Prostate gland (tissue), 2 donors: Measurements from ENCODE around the gene GREB1. TPM values are rescaled to one million over a fixed set of nuclear protein-coding genes. Genes with fewer than 3 reads are reported as not detected.

Experiments
- DNase-seq: peaks from one replicate; pipeline ENCODE4 v3.0.0-alpha.2; 2019; ENCODE audit warnings: low spot score
- H3K27ac ChIP-seq, 2 donors: fragments of 200-600 bp; sonication (generic); 2 replicates each; pipeline ENCODE4 v1.5.1; 2017 to 2019
- H3K27me3 ChIP-seq: fragments of 200-600 bp; sonication (generic); replicated peaks from 2 replicates; pipeline ENCODE4 v1.5.1; 2019; ENCODE audit not compliant: insufficient read depth
- H3K36me3 ChIP-seq, 2 donors: fragments of 200-600 bp; sonication (generic); 1 replicate in 1 of 2; 2 replicates in 1 of 2; pipeline versions ENCODE4 v1.5.1 to v1.8.1; 2017 to 2019
- H3K4me1 ChIP-seq: fragments of 200-600 bp; sonication (generic); replicated peaks from 2 replicates; pipeline ENCODE4 v1.5.1; 2019
- H3K4me3 ChIP-seq, 2 donors: fragments of 200-600 bp; sonication (generic); 2 replicates each; pipeline ENCODE4 v1.5.1; 2017 to 2019
- H3K9me3 ChIP-seq: fragments of 200-600 bp; sonication (generic); 2 replicates; pipeline ENCODE4 v1.5.1; 2017
- POLR2A ChIP-seq: fragments of 450-650 bp; IDR thresholded peaks from one replicate; pipeline ENCODE4 v1.6.1; 2016; ENCODE audit warnings: antibody characterized with exemption, mild to moderate bottlenecking
- POLR2AphosphoS5 ChIP-seq: sonication (generic); formaldehyde crosslinking; IDR thresholded peaks from one replicate; pipeline ENCODE4 v1.6.1; 2017; ENCODE audit warnings: antibody characterized with exemption
- WGBS: methylation state at CpG from one replicate; pipeline ENCODE4 v1.1.5; 2018; 5-methylcytosine and 5-hydroxymethylcytosine counted together
- intact Hi-C: fragments of 100-400 bp; cut with DNase I; formaldehyde crosslinking; loops from one replicate; pipeline ENCODE4 v1.14.2; 2022
- total RNA-seq, 2 donors: library from RNA; depleted of rRNA; stranded (reverse); fragments of >200 nt; gene quantifications; one replicate each; pipeline ENCODE4 v1.1.0, GENCODE V29; 2016
- TF ChIP-seq, protein P1 (sequence below), 4 experiments: fragments of 200-600 bp in 2 of 4; fragments of 450-650 bp in 2 of 4; sonication (generic) in 2 of 4; IDR thresholded peaks; 1 replicate in 3 of 4; 2 replicates in 1 of 4; pipeline ENCODE4 v1.5.1; 2016 to 2019; ENCODE audit warnings: antibody characterized with exemption in 4 of 4, mild to moderate bottlenecking in 2 of 4, moderate library complexity in 2 of 4

The GREB1 gene
- total RNA-seq, 2 donors from 2014 or later = 224 to 392 TPM

GRCh38 chr2:11672407-11672806, 138.6 kb downstream of the GREB1 start:
- intact Hi-C loops = no loop called here
- Histone ChIP-seq H3K4me1 (no peaks in the 10 kb centered on the region), H3K27ac (no peak overlapping the region), H3K4me3 (no peak overlapping the region), H3K27me3 (no peaks in the 10 kb centered on the region), H3K36me3 (no peaks in the 10 kb centered on the region), H3K9me3 (no peaks in the 10 kb centered on the region)
- DNase-seq = no peak
- WGBS = 68% methylated on average over 3 of the region's 3 CpGs
- TF ChIP-seq POLR2A (no peak), POLR2AphosphoS5 (no peak)
- TF ChIP-seq, protein P1, sequence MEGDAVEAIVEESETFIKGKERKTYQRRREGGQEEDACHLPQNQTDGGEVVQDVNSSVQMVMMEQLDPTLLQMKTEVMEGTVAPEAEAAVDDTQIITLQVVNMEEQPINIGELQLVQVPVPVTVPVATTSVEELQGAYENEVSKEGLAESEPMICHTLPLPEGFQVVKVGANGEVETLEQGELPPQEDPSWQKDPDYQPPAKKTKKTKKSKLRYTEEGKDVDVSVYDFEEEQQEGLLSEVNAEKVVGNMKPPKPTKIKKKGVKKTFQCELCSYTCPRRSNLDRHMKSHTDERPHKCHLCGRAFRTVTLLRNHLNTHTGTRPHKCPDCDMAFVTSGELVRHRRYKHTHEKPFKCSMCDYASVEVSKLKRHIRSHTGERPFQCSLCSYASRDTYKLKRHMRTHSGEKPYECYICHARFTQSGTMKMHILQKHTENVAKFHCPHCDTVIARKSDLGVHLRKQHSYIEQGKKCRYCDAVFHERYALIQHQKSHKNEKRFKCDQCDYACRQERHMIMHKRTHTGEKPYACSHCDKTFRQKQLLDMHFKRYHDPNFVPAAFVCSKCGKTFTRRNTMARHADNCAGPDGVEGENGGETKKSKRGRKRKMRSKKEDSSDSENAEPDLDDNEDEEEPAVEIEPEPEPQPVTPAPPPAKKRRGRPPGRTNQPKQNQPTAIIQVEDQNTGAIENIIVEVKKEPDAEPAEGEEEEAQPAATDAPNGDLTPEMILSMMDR (IDR thresholded peaks at IDR 0.05) = no peak

DNA sequence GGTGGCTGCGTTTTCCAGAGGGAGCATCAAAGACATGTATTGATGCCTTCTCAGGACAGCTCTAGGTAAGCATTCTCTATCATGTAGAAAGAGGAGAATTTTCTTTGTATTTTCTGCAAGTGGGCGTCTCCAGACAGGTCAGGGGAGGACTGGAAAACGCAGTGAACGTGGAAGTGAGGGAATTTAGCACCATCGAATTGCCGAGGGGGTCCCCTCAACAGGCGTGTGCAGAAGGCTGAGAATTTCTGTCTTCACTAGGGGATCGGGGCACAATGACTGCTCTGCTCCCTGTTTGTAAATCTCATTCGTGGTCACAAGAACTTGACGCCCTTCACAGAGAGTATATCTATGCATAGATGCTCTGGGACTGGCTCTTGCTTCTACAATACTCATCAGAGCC, 141.1 kb downstream of the GREB1 start:
- Histone ChIP-seq H3K27me3 (no peaks in the 10 kb centered on the region), H3K9me3 (no peaks in the 10 kb centered on the region), H3K4me3 (no peak overlapping the region), H3K27ac (no peak overlapping the region), H3K36me3 (no peaks in the 10 kb centered on the region), H3K4me1 (no peaks in the 10 kb centered on the region)
- intact Hi-C loops = no loop called here
- DNase-seq = no peak
- TF ChIP-seq POLR2A = no peak
- no peak for TF ChIP-seq POLR2AphosphoS5
- TF ChIP-seq, protein P1 (IDR thresholded peaks at IDR 0.05) = no peak
- WGBS = 71% methylated on average over 10 of the region's 10 CpGs

DNA sequence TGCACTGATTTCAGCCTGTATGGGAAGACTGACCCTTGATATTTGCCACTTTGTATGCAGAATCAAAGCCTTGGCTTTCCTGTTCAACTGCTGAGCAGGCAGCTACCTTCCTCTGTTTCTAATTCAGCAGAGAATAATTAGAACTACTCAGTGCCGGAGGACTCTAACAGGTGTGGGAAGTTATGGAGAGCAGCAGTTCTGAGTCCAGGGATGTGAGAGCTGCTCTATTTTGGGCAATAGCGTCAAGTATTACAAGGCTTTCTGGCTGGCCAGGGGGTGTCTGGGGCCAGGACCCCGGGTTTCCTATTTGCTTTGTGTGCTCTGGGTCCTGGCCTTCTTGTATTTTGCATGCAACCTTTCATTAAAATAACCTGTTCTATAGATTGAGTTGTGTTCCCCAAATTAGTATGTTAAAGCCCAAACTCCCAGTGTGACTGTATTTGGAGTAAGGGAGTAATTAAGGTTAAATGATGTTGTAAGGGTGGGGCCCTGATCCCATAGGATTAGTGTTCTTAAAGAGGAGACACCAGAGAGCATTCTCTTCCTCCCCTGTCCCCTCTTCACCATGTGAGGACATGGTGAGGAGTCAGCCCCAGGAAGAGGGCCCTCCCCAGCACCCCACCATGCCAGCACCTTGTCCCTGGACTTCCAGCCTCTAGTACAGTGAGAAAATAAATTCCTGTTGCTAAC, 141.7 kb downstream of the GREB1 start:
- Histone ChIP-seq H3K4me1 (no peaks in the 10 kb centered on the region), H3K27ac (no peak overlapping the region), H3K9me3 (no peaks in the 10 kb centered on the region), H3K4me3 (no peak overlapping the region), H3K27me3 (no peaks in the 10 kb centered on the region), H3K36me3 (no peaks in the 10 kb centered on the region)
- intact Hi-C loops = no loop called here
- TF ChIP-seq, protein P1 (IDR thresholded peaks at IDR 0.05) = no peak
- TF ChIP-seq POLR2A = no peak
- TF ChIP-seq POLR2AphosphoS5 = no peak
- no peak for DNase-seq
- 85% methylated on average over 3 of the region's 3 CpGs for WGBS

GRCh38 chr2:11676640-11677039, 142.8 kb downstream of the GREB1 start:
- H3K4me3 ChIP-seq = no peak overlapping the region
- DNase-seq = no peak
- intact Hi-C loops = no loop called here
- no peak overlapping the region for H3K27ac ChIP-seq
- TF ChIP-seq, protein P1 (IDR thresholded peaks at IDR 0.05) = no peak
- TF ChIP-seq POLR2A = no peak
- TF ChIP-seq POLR2AphosphoS5 = no peak
- no peaks in the 10 kb centered on the region for H3K4me1 ChIP-seq
- no peaks in the 10 kb centered on the region for H3K9me3 ChIP-seq
- H3K27me3 ChIP-seq = no peaks in the 10 kb centered on the region
- WGBS = 56% methylated on average over 11 of the region's 11 CpGs
- H3K36me3 ChIP-seq = no peaks in the 10 kb centered on the region
